GM18498 (cell line): ENCODE results near the gene FAM186B.
"Not testable (repeated sequence)": the region's sequence is repeated elsewhere in the genome, so short reads cannot be mapped to it uniquely, and the experiment has no call there.

ENCODE experiments used
- ATAC-seq: cut with Tn5 transposase; IDR thresholded peaks from one replicate; pipeline ENCODE4 v1.9.1; 2021; ENCODE audit warnings: mild to moderate bottlenecking, moderate library complexity; ENCODE audit not compliant: unreplicated experiment

The FAM186B gene, protein sequence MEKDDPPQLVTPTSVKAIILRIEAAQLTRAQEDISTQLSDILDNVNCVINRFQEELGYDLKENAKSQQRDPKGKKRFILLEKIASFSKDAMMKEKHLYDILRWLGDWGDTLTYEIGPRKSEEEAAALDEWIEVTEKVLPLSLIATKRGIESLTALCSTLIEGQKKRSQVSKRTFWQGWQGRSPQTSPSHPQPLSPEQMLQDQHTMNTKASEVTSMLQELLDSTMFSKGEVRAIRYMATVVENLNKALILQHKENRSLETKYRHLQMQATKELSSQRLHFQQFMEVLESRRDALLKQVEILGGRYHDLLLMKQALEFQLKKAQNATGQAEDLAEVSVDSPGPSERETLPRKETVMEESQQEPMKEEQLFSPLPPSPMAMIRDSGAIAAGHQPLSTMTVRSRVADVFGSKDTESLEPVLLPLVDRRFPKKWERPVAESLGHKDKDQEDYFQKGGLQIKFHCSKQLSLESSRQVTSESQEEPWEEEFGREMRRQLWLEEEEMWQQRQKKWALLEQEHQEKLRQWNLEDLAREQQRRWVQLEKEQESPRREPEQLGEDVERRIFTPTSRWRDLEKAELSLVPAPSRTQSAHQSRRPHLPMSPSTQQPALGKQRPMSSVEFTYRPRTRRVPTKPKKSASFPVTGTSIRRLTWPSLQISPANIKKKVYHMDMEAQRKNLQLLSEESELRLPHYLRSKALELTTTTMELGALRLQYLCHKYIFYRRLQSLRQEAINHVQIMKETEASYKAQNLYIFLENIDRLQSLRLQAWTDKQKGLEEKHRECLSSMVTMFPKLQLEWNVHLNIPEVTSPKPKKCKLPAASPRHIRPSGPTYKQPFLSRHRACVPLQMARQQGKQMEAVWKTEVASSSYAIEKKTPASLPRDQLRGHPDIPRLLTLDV

DNA sequence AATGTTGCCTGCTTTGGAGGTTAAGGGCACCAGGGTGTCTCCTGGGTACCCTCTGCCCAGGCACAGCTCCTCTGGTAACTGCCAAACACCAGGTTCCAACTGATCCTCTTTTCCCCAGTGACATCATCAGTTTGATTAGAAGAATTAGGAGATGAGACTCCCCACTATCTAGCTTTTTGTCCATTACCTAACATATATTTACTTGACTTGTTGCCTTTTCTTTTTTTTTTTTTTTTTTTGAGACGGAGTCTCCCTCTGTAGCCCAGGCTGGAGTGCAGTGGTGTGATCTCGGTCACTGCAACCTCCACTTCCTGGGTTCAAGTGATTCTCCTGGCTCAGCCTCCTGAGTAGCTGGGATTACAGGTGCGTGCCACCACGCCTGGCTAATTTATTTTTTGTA is at the start of gene FAM186B:
Gene FAM186B, minus strand, starts transcription at position 101 of the 400 bp plus-strand sequence. CDS start 162 bp downstream, outside the sequence.
- not testable (repeated sequence) for ATAC-seq

DNA sequence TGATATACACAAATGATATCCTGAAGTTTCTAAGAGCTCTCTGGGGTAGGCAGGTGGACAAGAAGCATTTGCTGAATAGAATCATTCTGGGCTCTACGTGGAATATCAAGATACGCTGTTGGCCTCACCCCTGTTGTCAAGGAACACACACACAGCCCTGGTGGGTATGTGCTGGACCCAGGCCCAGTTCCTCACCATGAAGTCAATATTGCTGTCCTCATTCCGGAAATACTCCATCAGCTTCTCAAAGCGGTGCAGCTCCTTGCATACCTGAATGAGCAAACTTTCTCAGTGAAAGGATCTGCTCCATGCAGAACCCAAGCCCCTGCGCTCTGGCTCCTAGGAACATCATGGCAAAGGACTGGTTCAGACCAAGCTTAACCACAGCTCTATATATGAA is 49.3 kb upstream of the FAM186B start:
- ATAC-seq, result no peak

DNA sequence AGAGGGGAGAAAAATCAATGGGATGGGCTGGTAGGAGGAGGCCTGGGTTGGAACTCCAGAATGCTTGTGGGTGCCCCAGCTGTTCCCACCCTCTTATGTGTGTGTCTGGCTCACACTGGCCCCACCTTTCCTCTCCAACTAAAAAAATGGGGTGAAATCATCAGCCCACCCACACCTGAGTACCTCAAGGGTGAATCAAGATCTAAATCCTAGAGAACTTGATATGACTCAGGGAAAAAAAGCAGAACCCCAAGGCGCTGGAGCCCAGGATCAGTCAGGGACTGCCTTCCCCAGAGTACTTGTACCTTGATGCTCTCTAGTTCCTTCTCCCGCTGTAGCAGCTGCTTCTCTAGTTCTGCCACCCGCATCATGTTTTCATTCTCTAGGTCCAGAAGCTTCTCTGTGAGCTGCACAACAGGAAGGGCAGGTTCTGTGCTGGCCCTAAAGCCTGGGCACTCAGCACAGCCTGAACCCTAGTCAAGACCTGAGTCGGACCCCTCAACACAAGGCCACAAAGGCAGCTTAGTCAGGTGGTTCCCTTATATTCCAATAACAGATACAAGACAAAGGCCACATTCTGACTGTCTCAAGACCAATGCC is 47.6 kb upstream of the FAM186B start:
- no peak for ATAC-seq

DNA sequence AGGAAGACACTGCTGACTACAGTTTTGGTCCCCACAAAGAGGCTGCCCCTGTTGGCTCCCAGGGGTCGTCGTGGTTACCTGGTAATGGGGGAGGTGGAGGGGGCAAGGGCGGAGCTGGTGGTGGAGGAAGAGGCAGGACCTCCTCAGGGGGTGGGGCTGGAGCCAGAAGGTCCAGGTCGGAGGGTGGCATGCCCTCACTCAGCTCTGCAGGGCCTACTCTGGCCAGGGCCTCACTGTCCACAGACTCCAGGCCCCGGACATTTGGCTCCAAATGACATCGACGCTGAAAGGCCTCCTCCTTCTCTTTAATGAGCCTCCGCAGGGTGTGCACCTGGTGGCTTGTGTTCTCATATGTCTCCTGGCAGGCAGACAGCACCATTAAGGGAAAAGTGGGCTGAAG is 46.4 kb upstream of the FAM186B start:
- ATAC-seq, result no peak

DNA sequence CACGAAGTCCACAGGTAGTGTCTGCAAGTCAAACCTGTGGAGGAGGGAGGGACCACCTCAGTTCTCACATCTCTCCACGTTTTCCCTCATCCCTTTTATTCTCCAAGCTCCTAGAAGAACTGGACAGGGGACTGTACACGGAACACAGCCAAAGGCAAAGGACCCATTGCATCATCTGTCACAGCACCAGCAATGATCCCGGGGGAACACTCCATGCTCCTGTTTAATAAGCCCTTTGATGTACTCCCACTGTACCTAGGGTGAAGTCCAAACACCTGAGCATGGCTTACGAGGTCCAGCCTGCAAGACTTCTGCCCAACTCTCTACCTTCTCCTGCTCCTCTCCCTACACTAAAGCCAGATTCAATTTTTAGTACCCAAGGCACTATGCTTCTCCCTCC is 44.5 kb upstream of the FAM186B start:
- no peak for ATAC-seq

DNA sequence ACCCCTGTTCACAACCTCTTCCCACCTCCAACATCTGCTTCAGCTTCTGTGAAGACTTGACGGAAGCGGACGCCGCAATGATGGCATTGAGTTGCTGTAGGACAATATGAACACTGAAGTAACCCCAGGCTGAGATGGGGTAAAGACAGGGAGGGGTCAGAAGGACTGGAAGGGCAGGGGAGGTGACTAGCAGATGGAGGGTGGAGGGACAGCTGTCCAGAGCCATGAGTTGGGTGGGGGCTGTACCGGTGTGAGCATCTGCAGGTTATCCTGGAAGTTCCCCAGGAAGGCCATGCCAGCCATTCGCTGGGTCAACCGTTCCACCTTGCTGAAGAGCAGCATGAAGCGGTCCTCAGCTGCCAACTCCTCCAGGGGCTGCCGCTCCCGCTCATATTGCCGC is 44.0 kb upstream of the FAM186B start:
- ATAC-seq, result no peak

DNA sequence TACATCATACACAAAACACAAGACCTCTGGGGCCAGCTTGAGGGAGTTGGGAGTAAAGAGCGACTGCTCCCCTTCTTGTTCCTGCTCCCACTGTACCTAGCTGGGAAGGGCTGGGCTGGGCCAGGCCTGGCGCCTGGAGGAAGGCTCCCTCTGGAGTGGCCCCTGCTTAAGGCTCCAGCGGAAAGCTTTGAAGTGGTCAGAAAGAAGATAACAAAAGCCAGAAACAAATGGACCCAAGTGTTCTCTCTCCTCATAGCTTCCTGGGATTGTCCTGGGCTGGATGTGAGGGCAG is 43.2 kb upstream of the FAM186B start:
- no peak for ATAC-seq

DNA sequence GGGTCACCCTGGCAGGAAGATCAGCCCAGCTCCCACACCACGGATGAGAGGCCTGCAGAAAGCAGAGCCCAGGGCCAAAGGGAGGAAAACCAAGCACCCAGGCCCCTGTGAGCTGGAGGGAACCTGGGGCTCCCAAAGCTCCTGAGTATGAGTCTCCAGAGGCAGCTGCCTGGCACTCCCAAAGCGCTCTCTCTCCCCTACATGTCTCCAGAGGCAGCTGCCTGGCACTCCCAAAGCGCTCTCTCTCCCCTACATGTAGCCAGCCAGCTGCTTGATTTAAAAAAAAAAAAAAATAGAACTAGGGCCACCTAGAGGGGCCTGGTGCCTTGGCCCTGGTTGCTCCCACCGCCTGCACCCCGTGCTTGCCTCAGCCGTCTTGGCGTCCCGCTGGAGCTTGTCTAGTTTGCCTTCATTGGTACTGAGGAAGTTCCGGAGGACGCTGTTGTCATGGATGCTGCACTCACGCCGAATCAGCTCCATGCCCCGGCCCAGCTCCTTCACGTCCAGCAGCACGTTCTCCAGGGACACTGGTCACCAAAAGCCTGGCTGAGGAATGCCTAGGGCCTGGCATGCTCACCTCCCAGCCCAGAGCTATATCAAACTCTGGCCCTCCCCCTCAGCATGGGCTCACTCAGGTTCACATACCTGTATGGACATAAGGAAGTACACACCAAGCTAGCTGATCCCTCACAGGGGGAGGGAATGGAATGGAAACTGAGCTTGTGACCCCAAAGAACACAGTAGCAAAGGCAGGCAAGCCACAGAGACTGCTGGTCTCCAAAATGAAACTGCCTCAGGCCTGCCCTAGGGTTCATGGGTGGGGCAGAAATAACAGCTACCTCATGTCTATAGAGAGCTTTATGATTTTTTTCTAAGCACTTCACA is 42.6 kb upstream of the FAM186B start:
- ATAC-seq, result no peak

DNA sequence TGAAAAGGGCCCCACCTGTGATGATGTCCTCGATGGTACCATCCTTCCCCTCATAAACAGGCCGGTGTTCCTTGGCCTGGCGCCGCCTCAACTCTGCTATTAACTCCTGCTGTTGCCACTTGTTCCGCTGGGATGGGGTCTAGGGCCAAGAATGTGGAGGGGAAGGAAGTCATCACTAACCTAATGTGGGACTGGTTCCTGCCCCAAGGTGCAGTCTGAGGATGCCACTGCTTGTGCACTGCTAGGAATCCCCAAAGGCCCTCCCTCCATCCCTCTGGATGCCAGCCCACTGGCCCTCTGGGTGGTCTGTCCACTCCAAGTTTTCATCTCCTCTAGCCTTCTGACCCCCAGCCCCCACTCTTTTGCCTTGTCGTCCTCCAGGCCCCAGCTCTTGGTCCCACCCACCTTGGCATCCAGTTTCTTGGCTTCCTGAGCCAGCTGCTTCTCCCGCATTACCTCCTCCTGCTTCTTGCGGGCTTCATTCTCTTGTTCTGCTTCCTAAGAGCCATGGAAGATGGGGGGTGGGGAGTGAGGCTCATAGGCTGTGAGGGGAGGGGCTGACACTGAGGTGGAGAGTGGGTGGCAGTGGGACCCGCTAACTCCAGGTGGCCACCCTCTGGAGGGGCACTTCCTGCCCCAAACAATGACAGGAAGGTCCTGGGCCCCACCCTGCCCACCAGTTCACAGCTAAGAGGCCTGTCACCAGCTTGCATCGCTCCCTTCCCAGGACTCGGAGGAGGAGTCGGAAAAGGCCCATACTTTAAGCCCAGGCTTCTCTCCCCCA is 41.6 kb upstream of the FAM186B start:
- no peak for ATAC-seq

DNA sequence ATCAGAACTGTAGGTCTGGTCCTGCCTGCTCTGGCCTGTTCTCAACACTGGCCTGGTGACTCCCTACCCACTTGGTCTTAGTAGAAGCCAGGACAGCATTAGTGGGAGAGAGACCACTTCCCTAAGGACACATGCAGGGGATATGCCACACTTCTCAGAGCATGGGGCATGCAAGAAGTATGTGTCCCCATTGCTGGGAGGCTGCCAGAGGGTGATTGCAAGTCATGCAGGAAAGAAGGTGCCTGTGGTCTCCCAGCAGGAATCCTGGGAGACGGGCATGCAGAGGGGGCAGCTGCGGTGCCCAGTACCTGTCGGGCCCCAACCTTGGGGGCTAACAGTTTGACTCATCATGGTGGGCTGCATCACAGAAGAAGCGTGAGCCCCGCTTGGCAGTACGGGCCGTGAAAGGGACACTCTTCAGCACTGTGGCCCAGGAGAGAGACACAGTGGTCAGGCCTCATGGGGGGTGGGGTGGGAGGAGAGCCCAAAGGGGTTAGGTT is 40.9 kb upstream of the FAM186B start:
- ATAC-seq, result no peak

DNA sequence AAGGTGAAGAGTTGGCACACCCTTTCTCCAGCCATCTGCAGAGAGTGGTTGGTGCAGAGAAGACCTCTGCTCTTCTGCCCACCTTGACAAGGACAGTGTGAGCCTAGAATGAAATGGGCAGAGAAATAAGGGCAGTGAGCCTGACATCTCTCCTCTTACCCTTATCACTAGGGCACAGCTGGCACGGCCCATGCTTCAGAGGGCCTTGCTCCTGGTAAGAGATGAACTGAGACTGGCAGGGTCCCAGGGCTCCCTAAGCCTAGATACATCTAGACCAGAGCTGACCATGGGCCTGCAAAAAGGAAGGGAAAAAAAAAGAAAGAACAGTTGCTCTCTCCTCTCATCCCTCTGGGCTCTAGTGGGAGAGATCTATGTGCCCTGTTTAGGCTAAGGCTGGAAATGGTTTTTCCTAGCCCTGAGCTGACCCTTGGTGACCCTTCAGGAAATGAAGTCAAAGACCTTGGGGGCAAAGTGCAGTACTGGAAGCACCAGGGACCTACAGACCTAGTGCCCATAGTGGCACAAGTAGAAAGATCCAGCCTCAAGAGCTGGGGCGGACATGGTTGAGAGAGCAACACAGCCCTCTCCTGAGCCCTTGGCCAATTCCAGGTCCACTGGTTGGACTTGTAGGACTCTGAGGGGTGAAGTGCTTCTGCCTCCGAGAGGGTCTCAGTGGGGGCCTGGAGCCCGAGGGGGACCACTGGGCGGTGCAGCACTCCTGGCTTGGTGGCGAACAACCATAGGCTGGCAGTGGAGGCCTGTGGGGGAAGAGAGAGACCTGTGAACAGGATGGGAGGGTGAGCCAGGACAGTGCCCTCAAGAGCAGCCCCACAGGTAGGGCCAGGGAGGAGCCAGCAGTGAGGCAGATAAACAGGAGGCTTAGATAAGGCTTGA is 40.0 kb upstream of the FAM186B start:
- ATAC-seq, result no peak

DNA sequence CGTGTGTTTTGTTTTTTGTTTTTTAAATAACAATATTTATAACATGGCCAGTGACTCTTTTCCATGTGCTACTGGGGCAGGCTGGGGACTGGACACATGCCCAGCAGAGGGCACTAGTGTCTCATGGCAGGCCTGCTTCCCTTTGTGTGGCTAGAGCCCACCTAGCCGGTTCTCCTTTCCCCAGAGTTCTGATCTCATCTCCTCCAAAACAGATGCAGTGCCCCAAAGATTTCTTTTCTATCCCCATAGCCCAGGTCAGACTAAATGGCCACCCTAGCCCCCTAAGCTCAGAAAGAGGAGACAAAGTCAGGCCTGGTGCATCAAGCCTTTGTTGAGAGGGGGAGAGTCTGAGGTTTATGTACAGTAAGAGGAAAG is 39.2 kb upstream of the FAM186B start:
- ATAC-seq, result peak; percentile 50

DNA sequence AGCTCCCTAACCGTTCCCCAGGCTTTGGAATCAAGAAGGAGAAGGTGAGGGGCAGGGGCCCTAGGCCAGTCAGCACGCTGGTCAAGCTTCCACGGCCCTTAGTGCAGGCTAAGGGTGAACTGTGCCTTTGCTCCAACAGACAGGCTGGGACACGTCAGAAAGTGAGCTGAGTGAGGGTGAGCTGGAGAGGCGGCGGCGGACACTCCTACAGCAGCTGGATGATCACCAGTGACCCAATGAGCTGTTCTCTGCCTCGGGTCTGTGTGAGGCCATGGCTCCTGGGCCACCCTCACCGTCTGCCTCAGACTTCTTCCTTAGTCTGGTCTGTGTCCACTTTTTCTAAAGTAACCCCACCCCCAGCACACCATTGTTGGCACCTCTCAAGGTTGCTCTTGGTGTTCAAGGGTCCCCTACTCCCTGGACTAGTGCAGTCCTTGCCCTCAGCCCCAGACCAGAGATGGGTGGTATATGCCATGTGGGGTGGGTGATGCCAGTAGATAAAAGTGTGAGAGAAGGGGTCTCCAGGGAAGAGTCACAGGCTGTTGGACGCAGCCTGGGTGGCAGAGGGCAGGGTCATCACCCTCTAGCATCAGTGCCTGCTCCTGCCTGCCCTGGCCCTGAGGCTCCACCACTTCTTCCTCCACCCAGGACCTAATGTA is 38.7 kb upstream of the FAM186B start:
- ATAC-seq, result no peak

DNA sequence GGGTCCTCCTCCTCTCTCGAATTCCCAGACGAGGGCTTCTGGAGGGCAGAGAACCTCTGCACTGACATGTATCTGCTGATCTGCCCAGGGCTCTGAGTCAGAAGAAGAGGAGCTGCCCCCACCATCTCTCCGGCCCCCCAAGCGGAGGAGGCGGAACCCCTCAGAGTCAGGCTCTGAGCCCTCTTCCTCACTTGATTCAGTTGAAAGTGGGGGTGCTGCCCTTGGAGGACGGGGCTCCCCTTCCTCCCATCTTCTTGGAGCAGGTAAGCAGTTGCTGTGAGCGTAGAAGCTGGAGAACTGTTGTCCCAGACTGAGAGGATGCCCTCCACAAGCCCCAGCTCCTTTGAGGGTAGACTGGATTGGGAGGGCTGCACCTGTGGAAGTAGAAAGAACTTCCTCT is 37.7 kb upstream of the FAM186B start:
- no peak for ATAC-seq

DNA sequence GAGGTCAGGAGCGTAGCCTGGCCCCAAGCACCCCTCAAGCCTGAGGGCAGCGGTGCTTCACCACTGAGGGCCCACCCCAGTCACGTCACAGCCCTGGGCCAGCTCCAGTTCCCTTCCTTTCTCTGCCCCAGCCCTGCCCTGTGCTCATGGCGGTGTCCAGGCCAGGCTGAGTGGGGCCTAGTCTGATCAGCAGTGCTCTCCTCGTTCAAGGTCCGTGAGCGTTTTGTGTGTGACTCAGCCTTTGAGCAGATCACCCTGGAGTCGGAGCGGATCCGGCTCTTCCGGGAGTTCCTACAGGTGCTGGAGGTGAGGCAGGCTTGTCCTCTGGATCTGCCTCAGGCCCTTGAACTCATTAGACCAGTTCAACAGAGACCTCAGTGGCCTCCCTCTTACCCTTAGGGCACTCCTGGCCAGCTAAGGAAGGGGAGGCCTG is 36.9 kb upstream of the FAM186B start:
- no peak for ATAC-seq

DNA sequence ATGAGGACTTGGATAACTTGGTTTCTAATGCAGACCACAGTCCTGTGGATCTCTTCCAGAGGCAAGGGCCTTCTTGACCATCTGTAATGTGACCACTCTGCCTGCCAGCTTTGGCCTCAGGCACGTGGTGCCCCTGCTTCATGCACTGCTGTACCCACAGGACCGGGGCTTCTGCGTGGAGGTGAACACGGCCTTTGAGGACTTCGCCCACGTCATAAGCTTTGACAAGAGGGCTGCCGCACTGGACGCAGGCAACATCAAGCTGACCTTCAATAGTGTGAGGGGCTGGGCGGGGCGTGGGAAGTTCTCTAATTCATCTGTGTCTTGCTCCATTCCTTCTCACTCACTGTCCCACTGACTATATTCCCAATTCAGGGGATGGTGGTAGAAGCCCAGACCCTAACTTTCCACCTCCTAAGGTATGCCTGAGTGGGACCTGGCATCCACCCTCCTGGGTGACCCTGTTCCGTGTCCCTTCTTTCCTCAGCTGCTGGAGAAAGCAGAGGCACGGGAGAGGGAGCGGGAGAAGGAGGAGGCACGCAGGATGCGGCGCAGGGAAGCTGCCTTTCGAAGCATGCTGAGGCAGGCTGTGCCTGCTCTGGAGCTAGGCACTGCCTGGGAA is 36.4 kb upstream of the FAM186B start:
- ATAC-seq, result no peak

DNA sequence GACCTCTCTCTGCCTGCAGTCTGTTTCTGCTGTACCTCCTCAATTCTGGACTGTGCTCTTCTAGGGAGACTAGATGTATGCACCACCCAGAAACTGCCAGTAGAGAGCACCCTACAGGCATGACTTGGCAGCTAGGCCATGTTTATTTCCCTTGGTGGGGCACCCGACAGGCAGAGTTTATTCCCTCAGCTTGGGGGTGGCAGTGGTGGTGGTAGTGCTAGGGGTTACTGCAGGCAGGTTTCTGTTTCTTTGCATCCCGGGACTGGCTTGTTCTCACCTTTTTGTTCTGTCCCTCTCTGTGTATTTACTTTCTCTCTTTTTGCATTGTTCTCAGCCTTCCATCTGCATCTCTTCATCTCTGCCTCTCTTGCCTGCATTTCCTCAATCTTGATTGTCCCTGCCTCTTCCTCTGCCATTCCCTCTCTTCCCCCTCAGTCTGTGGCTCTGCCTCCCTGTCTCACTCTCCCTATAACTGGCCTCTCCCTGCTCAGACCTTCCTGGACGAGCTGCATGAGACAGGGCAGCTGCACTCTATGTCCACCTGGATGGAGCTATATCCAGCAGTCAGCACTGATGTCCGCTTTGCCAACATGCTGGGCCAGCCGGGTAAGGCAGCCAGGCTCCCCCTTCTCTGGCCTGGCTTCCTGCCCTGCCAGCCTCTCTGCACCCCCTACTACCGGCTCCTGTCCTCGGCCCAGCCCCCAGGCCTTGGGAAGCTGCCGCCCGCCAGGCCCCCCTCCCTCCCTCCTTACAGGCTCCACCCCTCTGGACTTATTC is 31.7 kb upstream of the FAM186B start:
- ATAC-seq, result no peak
